Measurements from ENCODE around the gene NMU. TPM values are rescaled to one million over a fixed set of nuclear protein-coding genes. Genes with fewer than 3 reads are reported as not detected.
A peak's percentile ranks its signal among the peaks of the same experiment; 100 is the strongest.
"Not testable (repeated sequence)": the region's sequence is repeated elsewhere in the genome, so short reads cannot be mapped to it uniquely, and the experiment has no call there.

Gene NMU, protein sequence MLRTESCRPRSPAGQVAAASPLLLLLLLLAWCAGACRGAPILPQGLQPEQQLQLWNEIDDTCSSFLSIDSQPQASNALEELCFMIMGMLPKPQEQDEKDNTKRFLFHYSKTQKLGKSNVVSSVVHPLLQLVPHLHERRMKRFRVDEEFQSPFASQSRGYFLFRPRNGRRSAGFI
- under 1 TPM in 1 of 2 donors, not detected in 1; 0.82 TPM for total RNA-seq

DNA sequence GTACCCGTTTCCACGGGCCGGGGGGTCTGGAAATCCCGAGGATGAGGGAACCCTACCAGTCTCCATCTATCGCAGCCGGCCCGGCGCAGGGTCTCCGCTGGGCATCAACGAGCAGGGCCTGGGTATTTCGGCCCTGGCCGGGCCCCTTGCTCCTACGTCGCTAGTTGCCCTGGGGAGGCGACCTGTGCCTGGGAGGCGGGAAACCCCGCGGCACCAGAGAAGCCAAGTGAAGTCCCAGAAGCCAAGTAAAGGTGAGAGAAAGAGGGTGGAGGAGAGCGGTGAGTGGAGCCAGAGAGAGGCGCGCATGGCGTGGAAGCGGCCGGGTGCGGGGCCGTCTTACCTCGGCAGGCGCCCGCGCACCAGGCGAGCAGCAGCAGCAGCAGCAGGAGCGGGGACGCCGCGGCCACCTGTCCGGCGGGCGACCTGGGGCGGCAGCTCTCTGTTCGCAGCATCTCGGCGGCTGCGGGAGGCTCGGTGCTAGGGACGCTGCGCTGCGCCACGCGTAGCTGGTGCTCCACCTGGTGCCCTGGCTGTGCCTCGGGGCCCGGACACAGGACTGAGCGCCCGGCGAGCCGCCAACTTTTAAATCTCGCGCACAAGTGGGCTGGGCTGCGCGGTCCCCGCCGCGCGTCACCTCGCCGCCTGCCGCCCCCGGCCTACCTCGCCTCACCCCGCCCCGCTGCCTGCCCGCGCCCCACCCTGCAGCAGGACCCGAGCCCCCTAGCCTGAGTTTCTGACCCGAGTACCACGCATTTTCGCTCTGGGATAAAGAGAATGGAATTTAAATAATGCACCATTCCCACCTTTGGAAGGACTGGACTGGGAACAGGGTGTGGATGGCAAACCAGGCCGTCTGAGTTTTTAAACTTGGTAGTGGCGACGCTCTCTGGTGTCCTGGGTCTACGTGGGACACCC lies at the start of gene NMU:
Gene NMU (minus strand): TSS at position 558 of the 915 bp plus-strand sequence. CDS start 106 bp downstream, at position 452.
- ATAC-seq (replicated peaks in 1 of 2) (peak; percentile 95 to 96), DNase-seq (peak; percentile 51 to 59)
- Mint-ChIP-seq H3K9me3 (no peaks in the 10 kb centered on the region), H3K27ac (no peak within 1 kb of the TSS), H3K36me3 (ENCODE audit: insufficient read depth in 2 of 2) (no peaks in the 10 kb centered on the region), H3K4me1 (ENCODE audit: low read depth) (peaks cover 14% of the 10 kb centered on the region), H3K4me3 (peak within 1 kb of the TSS; percentile 92 to 93), H3K27me3 (ENCODE audit: low read depth) (peaks cover 74% of the 10 kb centered on the region)

DNA sequence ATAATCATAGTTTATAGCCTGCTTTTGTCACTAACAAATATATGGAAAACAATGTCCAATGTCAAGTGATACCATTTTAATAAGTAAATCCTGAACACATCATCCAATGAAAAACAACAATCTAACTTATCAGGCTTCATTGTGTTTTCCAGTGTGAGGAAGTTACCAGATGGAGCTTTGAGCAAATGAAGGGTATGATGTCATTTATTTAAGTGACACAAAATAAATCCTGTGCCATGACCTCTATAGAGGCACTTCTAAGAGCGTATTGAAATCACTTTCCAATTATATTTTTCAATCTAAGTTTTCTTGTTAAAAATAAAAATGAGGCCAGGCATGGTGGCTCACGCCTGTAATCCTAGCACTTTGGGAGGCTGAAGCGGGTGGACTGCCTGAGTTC lies 48.2 kb upstream of the NMU start:
- H3K9me3 Mint-ChIP-seq, result peaks cover 0 to 5% of the 10 kb centered on the region in 2 donors
- no peaks in the 10 kb centered on the region for H3K4me1 Mint-ChIP-seq (ENCODE audit: low read depth)
- H3K36me3 Mint-ChIP-seq (ENCODE audit: insufficient read depth in 2 of 2), result no peaks in the 10 kb centered on the region
- no peak overlapping the region for H3K4me3 Mint-ChIP-seq
- H3K27ac Mint-ChIP-seq, result no peak overlapping the region
- DNase-seq (no peak), ATAC-seq (replicated peaks in 1 of 2) (no peak)
- H3K27me3 Mint-ChIP-seq (ENCODE audit: low read depth), result no peaks in the 10 kb centered on the region

DNA sequence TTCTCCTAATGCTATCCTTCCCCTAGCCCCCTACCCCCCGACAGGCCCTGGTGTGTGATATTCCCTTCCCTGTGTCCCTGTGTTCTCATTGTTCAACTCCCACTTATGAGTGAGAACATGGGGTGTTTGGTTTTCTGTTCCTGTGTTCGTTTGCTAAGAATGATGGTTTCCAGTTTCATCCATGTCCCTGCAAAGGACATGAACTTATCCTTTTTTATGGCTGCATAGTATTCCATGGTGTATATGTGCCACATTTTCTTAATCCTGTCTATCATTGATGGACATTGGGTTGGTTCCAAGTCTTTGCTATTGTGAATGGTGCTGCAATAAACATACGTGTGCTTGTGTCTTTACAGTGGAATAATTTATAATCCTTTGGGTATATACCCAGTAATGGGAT lies 46.7 kb upstream of the NMU start:
- DNase-seq; H3K4me3 Mint-ChIP-seq; ATAC-seq (replicated peaks in 1 of 2); H3K4me1 Mint-ChIP-seq (ENCODE audit: low read depth); H3K27ac Mint-ChIP-seq; H3K36me3 Mint-ChIP-seq (ENCODE audit: insufficient read depth in 2 of 2); H3K27me3 Mint-ChIP-seq (ENCODE audit: low read depth); H3K9me3 Mint-ChIP-seq: not testable (repeated sequence)

- H3K4me1 Mint-ChIP-seq (ENCODE audit: low read depth), result no peaks in the 10 kb centered on the region
- H3K27ac Mint-ChIP-seq, result no peak overlapping the region
- no peaks in the 10 kb centered on the region for H3K27me3 Mint-ChIP-seq (ENCODE audit: low read depth)
- no peak overlapping the region for H3K4me3 Mint-ChIP-seq
- peaks cover 0 to 5% of the 10 kb centered on the region in 2 donors for H3K9me3 Mint-ChIP-seq
- no peaks in the 10 kb centered on the region for H3K36me3 Mint-ChIP-seq (ENCODE audit: insufficient read depth in 2 of 2)
- DNase-seq, result no peak
- no peak for ATAC-seq (replicated peaks in 1 of 2)
Measured at GRCh38 chr4:55682295-55682694, 46.2 kb upstream of the NMU start.

- no peaks in the 10 kb centered on the region for H3K4me1 Mint-ChIP-seq (ENCODE audit: low read depth)
- DNase-seq (no peak), ATAC-seq (replicated peaks in 1 of 2) (no peak)
- H3K36me3 Mint-ChIP-seq (ENCODE audit: insufficient read depth in 2 of 2), result no peaks in the 10 kb centered on the region
- peaks cover 1% of the 10 kb centered on the region for H3K27me3 Mint-ChIP-seq (ENCODE audit: low read depth)
- no peak overlapping the region for H3K4me3 Mint-ChIP-seq
- H3K9me3 Mint-ChIP-seq, result peaks cover 0 to 5% of the 10 kb centered on the region in 2 donors
- H3K27ac Mint-ChIP-seq, result no peak overlapping the region
Measured at GRCh38 chr4:55681430-55681829, 45.3 kb upstream of the NMU start.

DNA sequence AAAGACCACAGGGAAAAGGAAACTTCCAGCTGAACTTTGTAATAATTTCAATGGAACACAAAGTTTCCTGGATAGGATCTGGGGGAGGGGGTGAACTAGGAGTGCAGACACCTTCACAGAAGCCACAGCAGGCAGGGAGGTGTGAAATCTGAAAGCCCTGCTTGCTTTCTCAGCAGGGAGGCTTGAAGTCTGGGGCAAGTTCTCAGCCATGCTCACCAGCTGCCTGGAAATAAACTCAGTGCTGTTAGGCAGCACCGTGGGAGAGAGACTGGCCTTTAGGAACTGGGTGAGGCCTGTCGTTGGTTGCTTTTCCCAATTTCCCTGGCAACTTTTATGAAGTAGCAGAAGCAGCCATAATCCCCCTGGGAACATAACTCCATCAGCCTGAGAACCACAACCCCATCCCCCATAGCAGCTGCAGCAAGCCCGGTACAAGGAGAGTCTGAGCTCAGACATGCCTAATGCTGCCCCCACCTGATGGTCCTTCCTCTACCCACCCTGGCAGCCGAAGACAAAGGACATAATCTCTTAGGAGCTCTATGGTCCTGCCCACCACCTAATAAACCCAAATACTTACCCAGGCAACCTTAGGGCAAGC lies 39.2 kb upstream of the NMU start:
- no peak for DNase-seq
- ATAC-seq (replicated peaks in 1 of 2), result no peak
- H3K36me3 Mint-ChIP-seq (ENCODE audit: insufficient read depth in 2 of 2), result peaks cover 0 to 1% of the 10 kb centered on the region in 2 donors
- no peaks in the 10 kb centered on the region for H3K4me1 Mint-ChIP-seq (ENCODE audit: low read depth)
- no peak overlapping the region for H3K27ac Mint-ChIP-seq
- H3K27me3 Mint-ChIP-seq (ENCODE audit: low read depth), result peaks cover 22% of the 10 kb centered on the region
- H3K9me3 Mint-ChIP-seq, result peaks cover 0 to 5% of the 10 kb centered on the region in 2 donors
- no peak overlapping the region for H3K4me3 Mint-ChIP-seq

GRCh38 chr4:55673424-55673823 lies 37.3 kb upstream of the NMU start:
- Mint-ChIP-seq H3K4me1 (ENCODE audit: low read depth) (no peaks in the 10 kb centered on the region), H3K4me3 (no peak overlapping the region), H3K9me3 (peaks cover 0 to 5% of the 10 kb centered on the region in 2 donors), H3K27ac (no peak overlapping the region), H3K36me3 (ENCODE audit: insufficient read depth in 2 of 2) (peaks cover 0 to 1% of the 10 kb centered on the region in 2 donors), H3K27me3 (ENCODE audit: low read depth) (peaks cover 34% of the 10 kb centered on the region)
- no peak for DNase-seq
- no peak for ATAC-seq (replicated peaks in 1 of 2)

DNA sequence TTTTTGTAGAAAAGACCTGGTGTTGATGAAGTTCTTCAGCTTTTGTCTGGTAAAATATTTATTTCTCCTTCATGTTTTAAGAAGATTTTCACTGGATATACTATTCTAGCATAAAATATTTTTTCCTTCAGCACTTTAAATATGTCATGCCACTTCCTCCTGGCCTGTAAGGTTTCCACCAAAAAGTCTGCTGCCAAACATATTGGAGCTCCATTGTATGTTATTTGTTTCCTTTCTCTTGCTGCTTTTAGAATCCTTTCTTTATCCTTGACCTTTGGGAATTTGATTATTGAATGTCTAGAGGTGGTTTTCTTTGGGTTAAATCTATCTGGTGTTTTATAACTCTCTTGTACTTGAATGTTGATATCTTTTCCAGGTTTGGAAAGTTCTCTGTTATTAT lies 35.6 kb upstream of the NMU start:
- Mint-ChIP-seq H3K27ac (no peak overlapping the region), H3K36me3 (ENCODE audit: insufficient read depth in 2 of 2) (peaks cover 0 to 1% of the 10 kb centered on the region in 2 donors), H3K9me3 (peaks cover 0 to 5% of the 10 kb centered on the region in 2 donors), H3K27me3 (ENCODE audit: low read depth) (peaks cover 48% of the 10 kb centered on the region), H3K4me3 (no peak overlapping the region), H3K4me1 (ENCODE audit: low read depth) (no peaks in the 10 kb centered on the region)
- DNase-seq (no peak), ATAC-seq (replicated peaks in 1 of 2) (no peak)

DNA sequence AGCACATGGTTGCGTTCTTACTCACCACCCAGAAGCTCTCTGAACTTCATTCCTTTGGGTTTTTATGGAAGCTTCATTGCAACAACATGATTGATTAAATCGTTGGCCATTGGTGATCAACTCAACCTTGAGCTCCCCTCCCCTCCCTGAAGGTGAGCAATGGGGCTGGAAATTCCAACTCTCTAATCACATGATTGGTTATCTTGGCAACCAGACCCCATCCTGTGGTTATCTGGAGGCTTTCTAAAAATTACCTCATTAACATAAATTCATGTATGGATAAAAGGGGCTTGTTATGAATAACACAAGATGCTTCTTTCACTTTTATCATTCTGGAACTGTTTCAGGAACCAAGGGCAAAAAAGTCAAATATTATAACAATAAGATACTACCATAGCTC lies 34.6 kb upstream of the NMU start:
- Mint-ChIP-seq H3K4me1 (ENCODE audit: low read depth) (no peaks in the 10 kb centered on the region), H3K27me3 (ENCODE audit: low read depth) (peaks cover 49% of the 10 kb centered on the region), H3K4me3 (no peak overlapping the region), H3K36me3 (ENCODE audit: insufficient read depth in 2 of 2) (peaks cover 0 to 1% of the 10 kb centered on the region in 2 donors), H3K27ac (no peak overlapping the region), H3K9me3 (peaks cover 0 to 5% of the 10 kb centered on the region in 2 donors)
- DNase-seq (no peak), ATAC-seq (replicated peaks in 1 of 2) (no peak)

DNA sequence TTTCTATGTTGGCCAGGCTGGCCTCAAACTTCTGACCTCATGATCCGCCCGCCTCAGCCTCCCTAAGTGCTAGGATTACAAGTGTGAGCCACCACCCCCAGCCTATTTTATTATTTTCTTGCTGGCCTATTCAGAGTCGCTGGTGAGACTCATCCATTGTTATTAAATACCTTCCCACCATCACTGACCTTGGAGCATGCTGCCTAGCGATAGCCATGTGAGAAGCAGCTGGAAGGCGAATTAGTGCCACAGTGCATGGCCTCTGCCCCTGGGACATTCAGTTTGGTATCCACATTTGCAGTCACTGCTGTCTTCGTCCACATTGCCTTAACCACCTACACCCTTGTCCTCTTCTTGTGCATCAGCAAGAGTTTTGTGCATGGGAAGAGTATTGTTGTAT lies 32.4 kb upstream of the NMU start:
- ATAC-seq (replicated peaks in 1 of 2), result no peak
- peaks cover 0 to 1% of the 10 kb centered on the region in 2 donors for H3K36me3 Mint-ChIP-seq (ENCODE audit: insufficient read depth in 2 of 2)

GRCh38 chr4:55666535-55666934 lies 30.4 kb upstream of the NMU start:
- H3K27me3 Mint-ChIP-seq (ENCODE audit: low read depth), result peaks cover 55% of the 10 kb centered on the region
- ATAC-seq (replicated peaks in 1 of 2), result no peak
- DNase-seq, result no peak
- H3K36me3 Mint-ChIP-seq (ENCODE audit: insufficient read depth in 2 of 2), result no peaks in the 10 kb centered on the region
- peaks cover 0 to 2% of the 10 kb centered on the region in 2 donors for H3K9me3 Mint-ChIP-seq
- no peak overlapping the region for H3K27ac Mint-ChIP-seq
- peaks cover 5% of the 10 kb centered on the region for H3K4me1 Mint-ChIP-seq (ENCODE audit: low read depth)
- H3K4me3 Mint-ChIP-seq, result no peak overlapping the region

More for the DNA sequence above, 32.4 kb upstream of the NMU start:
- Mint-ChIP-seq H3K4me3 (no peak overlapping the region), H3K27ac (no peak overlapping the region), H3K9me3 (peaks cover 0 to 5% of the 10 kb centered on the region in 2 donors), H3K4me1 (ENCODE audit: low read depth) (no peaks in the 10 kb centered on the region), H3K27me3 (ENCODE audit: low read depth) (peaks cover 59% of the 10 kb centered on the region)
- no peak for DNase-seq

- H3K27me3 Mint-ChIP-seq (ENCODE audit: low read depth), result peaks cover 40% of the 10 kb centered on the region
- H3K36me3 Mint-ChIP-seq (ENCODE audit: insufficient read depth in 2 of 2), result peaks cover 0 to 4% of the 10 kb centered on the region in 2 donors
- H3K4me3 Mint-ChIP-seq, result no peak overlapping the region
- no peak overlapping the region for H3K27ac Mint-ChIP-seq
- DNase-seq (no peak), ATAC-seq (replicated peaks in 1 of 2) (no peak)
- H3K9me3 Mint-ChIP-seq, result peaks cover 0 to 8% of the 10 kb centered on the region in 2 donors
- peaks cover 9% of the 10 kb centered on the region for H3K4me1 Mint-ChIP-seq (ENCODE audit: low read depth)
Measured at GRCh38 chr4:55663145-55663544, 27.0 kb upstream of the NMU start.

- DNase-seq, result no peak
- H3K27ac Mint-ChIP-seq, result no peak overlapping the region
- peaks cover 26% of the 10 kb centered on the region for H3K27me3 Mint-ChIP-seq (ENCODE audit: low read depth)
- H3K4me3 Mint-ChIP-seq, result peak overlapping the region in 1 of 2 donors; percentile 3
- peak; percentile 59 to 65 for ATAC-seq (replicated peaks in 1 of 2)
- peaks cover 0 to 4% of the 10 kb centered on the region in 2 donors for H3K36me3 Mint-ChIP-seq (ENCODE audit: insufficient read depth in 2 of 2)
- H3K4me1 Mint-ChIP-seq (ENCODE audit: low read depth), result peaks cover 9% of the 10 kb centered on the region
- H3K9me3 Mint-ChIP-seq, result peaks cover 0 to 8% of the 10 kb centered on the region in 2 donors
Measured at GRCh38 chr4:55661398-55662056, 25.4 kb upstream of the NMU start.

Measured in activated T-cell treated with anti-CD3 and anti-CD28 coated beads, Interleukin-2, amount 50 U/mL, for 72 hours (primary cell).